Coronary artery (tissue), 2 donors: ENCODE measurements around the gene KDM6A.
"Not testable (repeated sequence)": the region's sequence is repeated elsewhere in the genome, so short reads cannot be mapped to it uniquely, and the experiment has no call there.

Experiments
- DNase-seq: peaks from one replicate; pipeline ENCODE4 v3.0.0-alpha.2; 2017; ENCODE audit warnings: low spot score
- H3K27ac ChIP-seq, 2 donors: fragments of 200-600 bp; sonication (generic); one replicate each; pipeline ENCODE4 v1.5.1; 2016 to 2019
- H3K4me3 ChIP-seq: fragments of 200-600 bp; sonication (generic); 2 replicates; pipeline ENCODE4 v1.5.1; 2016; ENCODE audit warnings: mild to moderate bottlenecking, moderate library complexity
- CTCF ChIP-seq: fragments of 200-600 bp; sonication (generic); IDR thresholded peaks from one replicate; pipeline ENCODE4 v1.5.1; 2019; ENCODE audit warnings: antibody characterized with exemption

KDM6A gene

GRCh38 chrX:44997282-44997812 lies 124.4 kb downstream of the KDM6A start:
- no peak for DNase-seq
- no peak for TF ChIP-seq CTCF
- Histone ChIP-seq H3K4me3 (no peak overlapping the region), H3K27ac (no peak overlapping the region)

GRCh38 chrX:44997888-44998287 lies 124.9 kb downstream of the KDM6A start:
- Histone ChIP-seq H3K27ac (no peak overlapping the region), H3K4me3 (no peak overlapping the region)
- DNase-seq = no peak
- TF ChIP-seq CTCF = no peak

GRCh38 chrX:44999237-44999636 lies 126.2 kb downstream of the KDM6A start:
- not testable (repeated sequence) for H3K4me3 ChIP-seq, H3K27ac ChIP-seq, DNase-seq

- H3K27ac ChIP-seq, DNase-seq, H3K4me3 ChIP-seq: not testable (repeated sequence)
These were observed 126.9 kb downstream of the KDM6A start for GRCh38 chrX:44999872-45000271.

- H3K4me3 ChIP-seq = no peak overlapping the region
- TF ChIP-seq CTCF = no peak
- no peak for DNase-seq
- H3K27ac ChIP-seq = no peak overlapping the region
These were observed 128.1 kb downstream of the KDM6A start for GRCh38 chrX:45001048-45001447.

- no peak for DNase-seq
- TF ChIP-seq CTCF = no peak
- H3K27ac ChIP-seq = no peak overlapping the region
These were observed 130.1 kb downstream of the KDM6A start for GRCh38 chrX:45003085-45003484.

GRCh38 chrX:45006002-45006800 lies 133.2 kb downstream of the KDM6A start:
- Histone ChIP-seq H3K4me3 (no peak overlapping the region), H3K27ac (no peak overlapping the region)
- TF ChIP-seq CTCF = no peak
- no peak for DNase-seq

More at GRCh38 chrX:45003085-45003484, 130.1 kb downstream of the KDM6A start:
- H3K4me3 ChIP-seq = no peak overlapping the region

- no peak overlapping the region for H3K27ac ChIP-seq
- TF ChIP-seq CTCF = no peak
- DNase-seq = no peak
- no peak overlapping the region for H3K4me3 ChIP-seq
These were observed 134.6 kb downstream of the KDM6A start for GRCh38 chrX:45007598-45007997.
